HEK293 (cell line): Measurements from ENCODE around the gene THEM4.
A peak's percentile ranks its signal among the peaks of the same experiment; 100 is the strongest.

Experiments used
- CTCF ChIA-PET: fragments of 350-600 bp; formaldehyde crosslinking; extraction: SDS; loops from one replicate; lab custom pipeline; 2021; ENCODE audit warnings: antibody characterized with exemption; lab: Yijun Ruan, JAX
- POLR2A ChIA-PET: fragments of 300-600 bp; formaldehyde crosslinking; extraction: SDS; loops from one replicate; lab custom pipeline; 2020; ENCODE audit warnings: antibody characterized with exemption, inconsistent platforms; lab: Yijun Ruan, JAX
- H3K27ac ChIP-seq: fragments of 200-500 bp; sonication (Bioruptor generic); 2 replicates; pipeline ENCODE4 v1.5.1; 2014; ENCODE audit warnings: low read depth, low read length, control low read depth, inconsistent platforms; ENCODE audit errors: extremely low read depth
- H3K36me3 ChIP-seq, 2 experiments: fragments of 200-500 bp in 1 of 2; sonication (Bioruptor generic) in 1 of 2; 1 replicate in 1 of 2; 2 replicates in 1 of 2; pipeline ENCODE4 v1.5.1; 2014 to 2017; ENCODE audit warnings: inconsistent platforms in 2 of 2, low read length in 2 of 2; ENCODE audit not compliant: control insufficient read depth in 2 of 2, insufficient read depth in 1 of 2
- H3K4me1 ChIP-seq: fragments of 200-500 bp; sonication (Bioruptor generic); 2 replicates; pipeline ENCODE4 v1.5.1; 2014; ENCODE audit warnings: mild to moderate bottlenecking, low read length, inconsistent platforms; ENCODE audit not compliant: control insufficient read depth, insufficient read depth
- H3K4me3 ChIP-seq: 2 replicates; pipeline ENCODE4 v1.5.1; 2011; ENCODE audit warnings: low read depth, mild to moderate bottlenecking, control low read depth, low read length, moderate library complexity
- H3K9me3 ChIP-seq: fragments of 200-500 bp; sonication (Bioruptor generic); 2 replicates; pipeline ENCODE4 v1.5.1; 2014; ENCODE audit warnings: low read depth, low read length, inconsistent platforms; ENCODE audit not compliant: control insufficient read depth, insufficient read depth
- GLI4 ChIP-seq: fragments of 450-650 bp; formaldehyde crosslinking; IDR thresholded peaks from 2 replicates; pipeline ENCODE4 v1.5.1; 2016; ENCODE audit warnings: missing biosample characterization, missing genetic modification characterization
- IKZF3 ChIP-seq: fragments of 450-650 bp; IDR thresholded peaks from 2 replicates; pipeline ENCODE4 v1.5.0; 2018; ENCODE audit warnings: missing biosample characterization, mild to moderate bottlenecking, missing genetic modification characterization, moderate library complexity
- KLF10 ChIP-seq: fragments of 450-650 bp; IDR thresholded peaks from 2 replicates; pipeline ENCODE4 v1.5.1; 2018; ENCODE audit warnings: missing biosample characterization, mild to moderate bottlenecking, missing genetic modification characterization
- MZF1 ChIP-seq: fragments of 450-650 bp; formaldehyde crosslinking; IDR thresholded peaks from 2 replicates; pipeline ENCODE4 v1.5.1; 2017; ENCODE audit warnings: missing biosample characterization, missing genetic modification characterization, borderline replicate concordance
- ZFHX2 ChIP-seq: fragments of 450-650 bp; formaldehyde crosslinking; conservative IDR thresholded peaks from 2 replicates; pipeline ENCODE4 v1.5.1; 2016; ENCODE audit warnings: missing biosample characterization, missing genetic modification characterization
- ZNF10 ChIP-seq: fragments of 450-650 bp; formaldehyde crosslinking; IDR thresholded peaks from 2 replicates; pipeline ENCODE4 v1.5.1; 2017; ENCODE audit warnings: missing biosample characterization, missing genetic modification characterization
- ZNF175 ChIP-seq: fragments of 450-650 bp; formaldehyde crosslinking; IDR thresholded peaks from 2 replicates; pipeline ENCODE4 v1.5.1; 2016; ENCODE audit warnings: missing biosample characterization, missing genetic modification characterization
- ZNF302 ChIP-seq: fragments of 450-650 bp; formaldehyde crosslinking; IDR thresholded peaks from 2 replicates; pipeline ENCODE4 v1.5.1; 2016; ENCODE audit warnings: missing biosample characterization, missing genetic modification characterization, low read depth
- ZNF433 ChIP-seq: fragments of 450-650 bp; formaldehyde crosslinking; IDR thresholded peaks from 2 replicates; pipeline ENCODE4 v1.5.1; 2016; ENCODE audit warnings: missing biosample characterization, missing genetic modification characterization, low read depth
- ZNF529 ChIP-seq: fragments of 450-650 bp; formaldehyde crosslinking; IDR thresholded peaks from 2 replicates; pipeline ENCODE4 v1.5.1; 2017; ENCODE audit warnings: missing genetic modification characterization, missing biosample characterization; ENCODE audit not compliant: insufficient replicate concordance
- ZNF777 ChIP-seq: fragments of 450-650 bp; formaldehyde crosslinking; IDR thresholded peaks from 2 replicates; pipeline ENCODE4 v1.5.1; 2017; ENCODE audit warnings: missing biosample characterization, missing genetic modification characterization, borderline replicate concordance
- ZSCAN23 ChIP-seq: fragments of 450-650 bp; formaldehyde crosslinking; IDR thresholded peaks from 2 replicates; pipeline ENCODE4 v1.5.1; 2016; ENCODE audit warnings: missing biosample characterization, missing genetic modification characterization
- TF ChIP-seq, protein P1 (sequence below): IDR thresholded peaks from 2 replicates; pipeline ENCODE4 v1.6.1; 2011; ENCODE audit warnings: mild to moderate bottlenecking, low read depth, low read length, borderline replicate concordance
- TF ChIP-seq, protein P2 (sequence below): fragments of 450-650 bp; formaldehyde crosslinking; IDR thresholded peaks from 2 replicates; pipeline ENCODE4 v1.5.1; 2016; ENCODE audit warnings: missing biosample characterization, missing genetic modification characterization
- TF ChIP-seq, protein P3 (sequence below): fragments of 450-650 bp; formaldehyde crosslinking; IDR thresholded peaks from 2 replicates; pipeline ENCODE4 v1.5.1; 2016; ENCODE audit warnings: missing biosample characterization, missing genetic modification characterization
- TF ChIP-seq, protein P4 (sequence below): fragments of 450-650 bp; formaldehyde crosslinking; IDR thresholded peaks from 2 replicates; pipeline ENCODE4 v1.5.1; 2017; ENCODE audit warnings: missing biosample characterization, missing genetic modification characterization
- TF ChIP-seq, protein P5 (sequence below): fragments of 450-650 bp; formaldehyde crosslinking; IDR thresholded peaks from 2 replicates; pipeline ENCODE4 v1.5.1; 2016; ENCODE audit warnings: missing biosample characterization, missing genetic modification characterization, borderline replicate concordance
- TF ChIP-seq, protein P6 (sequence below): fragments of 450-650 bp; formaldehyde crosslinking; IDR thresholded peaks from 2 replicates; pipeline ENCODE4 v1.5.1; 2016; ENCODE audit warnings: missing biosample characterization, missing genetic modification characterization

Gene THEM4

DNA sequence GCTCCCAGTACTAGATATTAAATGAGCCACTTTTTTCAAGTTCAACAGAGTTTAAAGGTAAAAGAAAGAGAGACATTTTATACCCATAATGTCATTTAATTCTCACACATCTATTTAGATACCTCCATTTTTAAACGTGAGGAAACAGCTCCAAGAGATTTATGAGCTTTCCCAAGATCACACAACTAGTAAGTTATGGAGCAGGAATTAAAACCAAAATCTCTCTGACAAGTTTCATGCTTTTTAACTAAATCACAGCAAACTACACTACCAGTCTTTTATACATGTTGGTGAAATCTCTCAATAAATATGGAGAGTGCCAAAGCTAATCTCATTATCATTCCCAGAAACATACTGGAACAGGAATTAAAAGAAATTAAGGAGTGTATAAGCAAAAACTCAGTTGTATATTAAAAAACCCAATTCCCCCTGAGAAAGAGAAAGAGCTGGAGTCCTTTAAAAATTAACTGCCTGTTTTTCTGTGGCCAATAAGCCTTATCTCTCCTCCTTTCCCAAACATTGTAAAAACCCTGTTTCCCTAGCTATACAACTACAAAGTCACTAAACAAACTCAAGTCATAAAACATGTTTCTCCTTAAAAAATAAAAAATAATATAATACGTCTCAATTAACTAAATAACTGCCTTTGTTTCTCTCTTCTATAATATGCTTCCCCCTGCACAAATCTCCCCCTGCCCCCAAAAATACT is 26.7 kb upstream of the THEM4 start:
- Histone ChIP-seq H3K4me3 (no peak overlapping the region), H3K9me3 (no peaks in the 10 kb centered on the region), H3K4me1 (peaks cover 8% of the 10 kb centered on the region; the same call in 1 of the 2 replicates), H3K36me3 (no peaks in the 10 kb centered on the region), H3K27ac (no peak overlapping the region)
- TF ChIP-seq GLI4 (tag by site-specific recombination) (no peak), ZNF529 (no peak), KLF10 (tag by site-specific recombination) (no peak), ZNF10 (no peak), ZNF777 (no peak), ZNF433 (tag by site-specific recombination) (no peak)
- TF ChIP-seq, protein P1, sequence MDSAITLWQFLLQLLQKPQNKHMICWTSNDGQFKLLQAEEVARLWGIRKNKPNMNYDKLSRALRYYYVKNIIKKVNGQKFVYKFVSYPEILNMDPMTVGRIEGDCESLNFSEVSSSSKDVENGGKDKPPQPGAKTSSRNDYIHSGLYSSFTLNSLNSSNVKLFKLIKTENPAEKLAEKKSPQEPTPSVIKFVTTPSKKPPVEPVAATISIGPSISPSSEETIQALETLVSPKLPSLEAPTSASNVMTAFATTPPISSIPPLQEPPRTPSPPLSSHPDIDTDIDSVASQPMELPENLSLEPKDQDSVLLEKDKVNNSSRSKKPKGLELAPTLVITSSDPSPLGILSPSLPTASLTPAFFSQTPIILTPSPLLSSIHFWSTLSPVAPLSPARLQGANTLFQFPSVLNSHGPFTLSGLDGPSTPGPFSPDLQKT: no peak
- TF ChIP-seq, protein P2, sequence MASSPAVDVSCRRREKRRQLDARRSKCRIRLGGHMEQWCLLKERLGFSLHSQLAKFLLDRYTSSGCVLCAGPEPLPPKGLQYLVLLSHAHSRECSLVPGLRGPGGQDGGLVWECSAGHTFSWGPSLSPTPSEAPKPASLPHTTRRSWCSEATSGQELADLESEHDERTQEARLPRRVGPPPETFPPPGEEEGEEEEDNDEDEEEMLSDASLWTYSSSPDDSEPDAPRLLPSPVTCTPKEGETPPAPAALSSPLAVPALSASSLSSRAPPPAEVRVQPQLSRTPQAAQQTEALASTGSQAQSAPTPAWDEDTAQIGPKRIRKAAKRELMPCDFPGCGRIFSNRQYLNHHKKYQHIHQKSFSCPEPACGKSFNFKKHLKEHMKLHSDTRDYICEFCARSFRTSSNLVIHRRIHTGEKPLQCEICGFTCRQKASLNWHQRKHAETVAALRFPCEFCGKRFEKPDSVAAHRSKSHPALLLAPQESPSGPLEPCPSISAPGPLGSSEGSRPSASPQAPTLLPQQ (tag by site-specific recombination): 0 out of 2 replicates have a peak, but pooled peaks have one; percentile 4
- TF ChIP-seq, protein P3, sequence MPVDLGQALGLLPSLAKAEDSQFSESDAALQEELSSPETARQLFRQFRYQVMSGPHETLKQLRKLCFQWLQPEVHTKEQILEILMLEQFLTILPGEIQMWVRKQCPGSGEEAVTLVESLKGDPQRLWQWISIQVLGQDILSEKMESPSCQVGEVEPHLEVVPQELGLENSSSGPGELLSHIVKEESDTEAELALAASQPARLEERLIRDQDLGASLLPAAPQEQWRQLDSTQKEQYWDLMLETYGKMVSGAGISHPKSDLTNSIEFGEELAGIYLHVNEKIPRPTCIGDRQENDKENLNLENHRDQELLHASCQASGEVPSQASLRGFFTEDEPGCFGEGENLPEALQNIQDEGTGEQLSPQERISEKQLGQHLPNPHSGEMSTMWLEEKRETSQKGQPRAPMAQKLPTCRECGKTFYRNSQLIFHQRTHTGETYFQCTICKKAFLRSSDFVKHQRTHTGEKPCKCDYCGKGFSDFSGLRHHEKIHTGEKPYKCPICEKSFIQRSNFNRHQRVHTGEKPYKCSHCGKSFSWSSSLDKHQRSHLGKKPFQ (tag by site-specific recombination): no peak
- TF ChIP-seq, protein P4, sequence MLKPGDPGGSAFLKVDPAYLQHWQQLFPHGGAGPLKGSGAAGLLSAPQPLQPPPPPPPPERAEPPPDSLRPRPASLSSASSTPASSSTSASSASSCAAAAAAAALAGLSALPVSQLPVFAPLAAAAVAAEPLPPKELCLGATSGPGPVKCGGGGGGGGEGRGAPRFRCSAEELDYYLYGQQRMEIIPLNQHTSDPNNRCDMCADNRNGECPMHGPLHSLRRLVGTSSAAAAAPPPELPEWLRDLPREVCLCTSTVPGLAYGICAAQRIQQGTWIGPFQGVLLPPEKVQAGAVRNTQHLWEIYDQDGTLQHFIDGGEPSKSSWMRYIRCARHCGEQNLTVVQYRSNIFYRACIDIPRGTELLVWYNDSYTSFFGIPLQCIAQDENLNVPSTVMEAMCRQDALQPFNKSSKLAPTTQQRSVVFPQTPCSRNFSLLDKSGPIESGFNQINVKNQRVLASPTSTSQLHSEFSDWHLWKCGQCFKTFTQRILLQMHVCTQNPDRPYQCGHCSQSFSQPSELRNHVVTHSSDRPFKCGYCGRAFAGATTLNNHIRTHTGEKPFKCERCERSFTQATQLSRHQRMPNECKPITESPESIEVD (tag by site-specific recombination): peak; percentile 90
- POLR2A ChIA-PET: interaction anchor here (0.8 to 2.1 kb wide), 3 partner anchors 8 to 67 kb away, joined by 4 to 6 read pairs (median 5); no protein-coding TSS in a partner anchor
- CTCF ChIA-PET: interaction anchor here (0.6 to 14.8 kb wide), 22 partner anchors 9 to 840 kb away, joined by 3 to 301 read pairs (median 4); partner anchors contain the start of genes S100A10 and S100A11

DNA sequence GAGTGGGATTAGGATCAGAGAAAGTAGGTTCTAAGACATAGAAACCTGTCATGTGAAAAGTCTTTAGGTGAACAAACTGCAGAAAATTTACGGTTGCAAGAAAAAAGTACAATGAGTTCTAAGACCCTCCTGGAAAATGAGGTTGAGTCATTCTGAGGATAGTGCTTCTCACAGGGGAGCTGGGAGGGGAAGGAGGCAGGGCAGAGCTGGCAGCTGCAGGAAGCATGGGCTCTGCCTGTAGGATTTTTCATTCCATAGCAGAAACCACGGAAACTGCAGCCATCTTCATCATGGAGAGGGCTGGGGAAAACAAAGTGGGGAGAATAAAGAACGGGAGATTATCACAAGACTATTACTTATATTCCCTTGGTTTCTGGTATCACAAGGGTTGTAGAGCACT is 25.8 kb upstream of the THEM4 start:
- TF ChIP-seq ZSCAN23 (tag by site-specific recombination): no peak
- TF ChIP-seq, protein P5, sequence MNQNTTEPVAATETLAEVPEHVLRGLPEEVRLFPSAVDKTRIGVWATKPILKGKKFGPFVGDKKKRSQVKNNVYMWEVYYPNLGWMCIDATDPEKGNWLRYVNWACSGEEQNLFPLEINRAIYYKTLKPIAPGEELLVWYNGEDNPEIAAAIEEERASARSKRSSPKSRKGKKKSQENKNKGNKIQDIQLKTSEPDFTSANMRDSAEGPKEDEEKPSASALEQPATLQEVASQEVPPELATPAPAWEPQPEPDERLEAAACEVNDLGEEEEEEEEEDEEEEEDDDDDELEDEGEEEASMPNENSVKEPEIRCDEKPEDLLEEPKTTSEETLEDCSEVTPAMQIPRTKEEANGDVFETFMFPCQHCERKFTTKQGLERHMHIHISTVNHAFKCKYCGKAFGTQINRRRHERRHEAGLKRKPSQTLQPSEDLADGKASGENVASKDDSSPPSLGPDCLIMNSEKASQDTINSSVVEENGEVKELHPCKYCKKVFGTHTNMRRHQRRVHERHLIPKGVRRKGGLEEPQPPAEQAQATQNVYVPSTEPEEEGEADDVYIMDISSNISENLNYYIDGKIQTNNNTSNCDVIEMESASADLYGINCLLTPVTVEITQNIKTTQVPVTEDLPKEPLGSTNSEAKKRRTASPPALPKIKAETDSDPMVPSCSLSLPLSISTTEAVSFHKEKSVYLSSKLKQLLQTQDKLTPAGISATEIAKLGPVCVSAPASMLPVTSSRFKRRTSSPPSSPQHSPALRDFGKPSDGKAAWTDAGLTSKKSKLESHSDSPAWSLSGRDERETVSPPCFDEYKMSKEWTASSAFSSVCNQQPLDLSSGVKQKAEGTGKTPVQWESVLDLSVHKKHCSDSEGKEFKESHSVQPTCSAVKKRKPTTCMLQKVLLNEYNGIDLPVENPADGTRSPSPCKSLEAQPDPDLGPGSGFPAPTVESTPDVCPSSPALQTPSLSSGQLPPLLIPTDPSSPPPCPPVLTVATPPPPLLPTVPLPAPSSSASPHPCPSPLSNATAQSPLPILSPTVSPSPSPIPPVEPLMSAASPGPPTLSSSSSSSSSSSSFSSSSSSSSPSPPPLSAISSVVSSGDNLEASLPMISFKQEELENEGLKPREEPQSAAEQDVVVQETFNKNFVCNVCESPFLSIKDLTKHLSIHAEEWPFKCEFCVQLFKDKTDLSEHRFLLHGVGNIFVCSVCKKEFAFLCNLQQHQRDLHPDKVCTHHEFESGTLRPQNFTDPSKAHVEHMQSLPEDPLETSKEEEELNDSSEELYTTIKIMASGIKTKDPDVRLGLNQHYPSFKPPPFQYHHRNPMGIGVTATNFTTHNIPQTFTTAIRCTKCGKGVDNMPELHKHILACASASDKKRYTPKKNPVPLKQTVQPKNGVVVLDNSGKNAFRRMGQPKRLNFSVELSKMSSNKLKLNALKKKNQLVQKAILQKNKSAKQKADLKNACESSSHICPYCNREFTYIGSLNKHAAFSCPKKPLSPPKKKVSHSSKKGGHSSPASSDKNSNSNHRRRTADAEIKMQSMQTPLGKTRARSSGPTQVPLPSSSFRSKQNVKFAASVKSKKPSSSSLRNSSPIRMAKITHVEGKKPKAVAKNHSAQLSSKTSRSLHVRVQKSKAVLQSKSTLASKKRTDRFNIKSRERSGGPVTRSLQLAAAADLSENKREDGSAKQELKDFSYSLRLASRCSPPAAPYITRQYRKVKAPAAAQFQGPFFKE (tag by site-specific recombination): no peak
- TF ChIP-seq ZNF175 (tag by site-specific recombination): no peak
- TF ChIP-seq ZFHX2 (tag by site-specific recombination): no peak
- TF ChIP-seq, protein P6, sequence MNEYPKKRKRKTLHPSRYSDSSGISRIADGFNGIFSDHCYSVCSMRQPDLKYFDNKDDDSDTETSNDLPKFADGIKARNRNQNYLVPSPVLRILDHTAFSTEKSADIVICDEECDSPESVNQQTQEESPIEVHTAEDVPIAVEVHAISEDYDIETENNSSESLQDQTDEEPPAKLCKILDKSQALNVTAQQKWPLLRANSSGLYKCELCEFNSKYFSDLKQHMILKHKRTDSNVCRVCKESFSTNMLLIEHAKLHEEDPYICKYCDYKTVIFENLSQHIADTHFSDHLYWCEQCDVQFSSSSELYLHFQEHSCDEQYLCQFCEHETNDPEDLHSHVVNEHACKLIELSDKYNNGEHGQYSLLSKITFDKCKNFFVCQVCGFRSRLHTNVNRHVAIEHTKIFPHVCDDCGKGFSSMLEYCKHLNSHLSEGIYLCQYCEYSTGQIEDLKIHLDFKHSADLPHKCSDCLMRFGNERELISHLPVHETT (tag by site-specific recombination): no peak
- no peak for TF ChIP-seq IKZF3
- TF ChIP-seq ZNF302 (tag by site-specific recombination): no peak
- no peak for TF ChIP-seq MZF1 (tag by site-specific recombination)
- TF ChIP-seq, all 188 proteins: peak for 0
- POLR2A ChIA-PET: interaction anchor here (0.6 to 2.1 kb wide), 4 partner anchors 9 to 68 kb away, joined by 4 to 7 read pairs (median 6); no protein-coding TSS in a partner anchor
- Histone ChIP-seq H3K4me3 (no peak overlapping the region), H3K36me3 (no peaks in the 10 kb centered on the region), H3K9me3 (no peaks in the 10 kb centered on the region), H3K4me1 (peaks cover 8% of the 10 kb centered on the region; the same call in 1 of the 2 replicates), H3K27ac (no peak overlapping the region)
- CTCF ChIA-PET: interaction anchor here (0.7 to 14.8 kb wide), 25 partner anchors 10 to 247 kb away, joined by 3 to 301 read pairs (median 7); partner anchors contain the start of genes S100A10 and S100A11
